Right lobe of liver (tissue), 4 donors: ENCODE data around the gene CIAPIN1.

Source experiments
- CTCF ChIP-seq, 4 donors: fragments of 200-600 bp in 3 of 4; fragments of 450-650 bp in 1 of 4; IDR thresholded peaks; one replicate each; pipeline versions ENCODE4 v1.5.1 to v1.8.0; 2016 to 2022; ENCODE audit warnings: antibody characterized with exemption in 4 of 4, mild to moderate bottlenecking in 2 of 4
- POLR2A ChIP-seq: fragments of 450-650 bp; IDR thresholded peaks from one replicate; pipeline ENCODE4 v1.6.1; 2017; ENCODE audit warnings: antibody characterized with exemption, mild to moderate bottlenecking
- donor health status: DM: no; HTN: no; CAD: no.
- donor health status: DM: no; HTN: no; CAD: no.
- donor health status: DM: no; HTN: yes; CAD: no.

- TF ChIP-seq CTCF (IDR thresholded peaks at IDR 0.05) (no peak), POLR2A (no peak)
Measured at GRCh38 chr16:57464523-57464922, 17.3 kb upstream of the CIAPIN1 start.
